A673 (cell line): ENCODE data around the gene KIAA1328. TPM values are rescaled to one million over a fixed set of nuclear protein-coding genes. Genes with fewer than 3 reads are reported as not detected.

Experiments used
- Bru-seq: library from RNA; stranded (reverse); fragments of 400-500 nt; gene quantifications from one replicate; lab custom pipeline; 2021; lab: Mats Ljungman, UMichigan
- BruChase-seq, 2 experiments: library from RNA; stranded (reverse); fragments of 400-500 nt; gene quantifications; one replicate each; lab custom pipeline; 2021; lab: Mats Ljungman, UMichigan
- BruUV-seq: library from RNA; stranded (reverse); fragments of 400-500 nt; replicated peaks from 2 replicates; lab custom pipeline; 2021; lab: Mats Ljungman, UMichigan
- CTCF ChIA-PET: fragments of 300-600 bp; sonication (Branson Sonifier 250); formaldehyde crosslinking; loops from one replicate; lab custom pipeline; 2022; ENCODE audit warnings: antibody characterized with exemption; lab: Charles Lee
- POLR2A ChIA-PET: fragments of 300-600 bp; sonication (Branson Sonifier 250); formaldehyde crosslinking; loops from one replicate; lab custom pipeline; 2022; ENCODE audit warnings: antibody characterized with exemption; ENCODE audit not compliant: low non-redundant PET; lab: Charles Lee
- DNase-seq: peaks from one replicate; pipeline ENCODE4 v3.0.0-alpha.2; 2015; ENCODE audit warnings: low spot score
- H3K27ac ChIP-seq: fragments of 200-600 bp; sonication (generic); 2 replicates; pipeline ENCODE4 v1.5.1; 2016; ENCODE audit warnings: mixed run types, low read depth, mild to moderate bottlenecking, mixed read lengths, antibody characterized with exemption, low read length; ENCODE audit not compliant: poor library complexity, severe bottlenecking
- H3K27me3 ChIP-seq: fragments of 200-600 bp; sonication (generic); replicated peaks from 2 replicates; pipeline ENCODE4 v1.6.1; 2017; ENCODE audit warnings: mixed run types, low read depth, mild to moderate bottlenecking, mixed read lengths, antibody characterized with exemption, low read length; ENCODE audit not compliant: insufficient read depth, poor library complexity
- H3K36me3 ChIP-seq: fragments of 200-600 bp; sonication (generic); 2 replicates; pipeline ENCODE4 v1.6.1; 2016; ENCODE audit warnings: mixed run types, mild to moderate bottlenecking, mixed read lengths, antibody characterized with exemption, low read length; ENCODE audit not compliant: insufficient read depth, poor library complexity, severe bottlenecking
- H3K4me1 ChIP-seq: fragments of 200-600 bp; sonication (generic); 2 replicates; pipeline ENCODE4 v1.6.1; 2017; ENCODE audit warnings: mixed run types, mild to moderate bottlenecking, mixed read lengths, antibody characterized with exemption, low read length; ENCODE audit not compliant: insufficient read depth, poor library complexity, severe bottlenecking
- H3K4me3 ChIP-seq: fragments of 200-600 bp; sonication (generic); 2 replicates; pipeline ENCODE4 v1.5.1; 2016; ENCODE audit warnings: low read depth, mixed run types, mild to moderate bottlenecking, mixed read lengths, low read length; ENCODE audit not compliant: poor library complexity, severe bottlenecking
- H3K9me3 ChIP-seq: fragments of 200-600 bp; sonication (generic); 2 replicates; pipeline ENCODE4 v1.6.1; 2016; ENCODE audit warnings: mixed run types, low read depth, mild to moderate bottlenecking, mixed read lengths, antibody characterized with exemption, low read length; ENCODE audit not compliant: poor library complexity, severe bottlenecking
- CTCF ChIP-seq: fragments of 300-800, 200-600 bp; sonication (generic); conservative IDR thresholded peaks from 2 replicates; pipeline ENCODE4 v1.5.1; 2017; ENCODE audit warnings: low read depth, mild to moderate bottlenecking, antibody characterized with exemption, low read length, moderate library complexity, mixed read lengths
- EZH2 ChIP-seq: fragments of 200-600 bp; sonication (generic); IDR thresholded peaks from 2 replicates; pipeline ENCODE4 v1.6.1; 2017; ENCODE audit warnings: borderline replicate concordance, low read depth, mild to moderate bottlenecking, mixed read lengths, antibody characterized with exemption, low read length; ENCODE audit not compliant: poor library complexity, severe bottlenecking
- intact Hi-C: fragments of 100-400 bp; cut with micrococcal nuclease; formaldehyde crosslinking; loops from one replicate; pipeline ENCODE4 v1.10.0; 2022; ENCODE audit not compliant: unreplicated experiment
- long read RNA-seq: library from polyadenylated mRNA; stranded (forward); transcript quantifications from one replicate; pipeline ENCODE4 v2.0.0, GENCODE V29; 2022
- total RNA-seq: library from RNA; stranded (reverse); gene quantifications from 2 replicates; pipeline ENCODE4 v1.2.3, GENCODE V29; 2021

The KIAA1328 gene
- total RNA-seq (6.5 and 8.3 TPM in 2 replicates), Bru-seq, nascent RNA (percentile 60 among the genes with signal in this experiment), BruChase-seq, experiment 1, labeled RNA remaining after a 2-hour chase (percentile 63 among the genes with signal in this experiment), BruChase-seq, experiment 2, labeled RNA remaining after a 6-hour chase (percentile 57 among the genes with signal in this experiment)
- long read RNA-seq, full-length matches to known transcripts, result 6 of 16 reads
- long read RNA-seq, partial matches to known transcripts, result 0 of 16 reads
- long read RNA-seq, other reads (novel, unspliced or antisense), result 10 of 16 reads

GRCh38 chr18:36828630-36829361 lies at the start of gene KIAA1328, which contains the start of gene TPGS2:
TSS of gene KIAA1328 (plus strand) at chr18:36829127. CDS start at chr18:36829139, 12 bp downstream.
TSS of gene TPGS2 (minus strand) at chr18:36829002. CDS start at chr18:36828767, 235 bp downstream.
- Histone ChIP-seq H3K4me3 (peak within 1 kb of the TSS; percentile 99), H3K27me3 (no peaks in the 10 kb centered on the region), H3K4me1 (peaks cover 12% of the 10 kb centered on the region), H3K36me3 (no peaks in the 10 kb centered on the region), H3K27ac (peak within 1 kb of the TSS; percentile 79), H3K9me3 (no peaks in the 10 kb centered on the region)
- TF ChIP-seq EZH2, result no peak
- TF ChIP-seq CTCF, result peak; percentile 54
- intact Hi-C loops, result no loop called here
- no TSS peak for BruUV-seq
- peak; percentile 91 for DNase-seq
- ChIA-PET POLR2A (interaction anchor here (0.6 kb wide), 1 partner anchor 10 kb away, joined by 4 read pairs; no protein-coding TSS in a partner anchor), CTCF (interaction anchor here (0.5 kb wide), 1 partner anchor 20 kb away, joined by 28 read pairs; no protein-coding TSS in a partner anchor)

GRCh38 chr18:36780748-36781147 lies 48.2 kb upstream of the KIAA1328 start:
- DNase-seq, result no peak
- H3K36me3 ChIP-seq, result no peaks in the 10 kb centered on the region
- H3K9me3 ChIP-seq, result no peaks in the 10 kb centered on the region
- H3K27ac ChIP-seq, result no peak overlapping the region
- H3K4me3 ChIP-seq, result no peak overlapping the region
- no TSS peak for BruUV-seq
- POLR2A ChIA-PET, result no interaction called here
- TF ChIP-seq EZH2 (no peak), CTCF (no peak)
- intact Hi-C loops, result no loop called here
- CTCF ChIA-PET, result no interaction called here
- H3K27me3 ChIP-seq, result no peaks in the 10 kb centered on the region
- no peaks in the 10 kb centered on the region for H3K4me1 ChIP-seq

GRCh38 chr18:36782710-36783109 lies 46.2 kb upstream of the KIAA1328 start:
- no peaks in the 10 kb centered on the region for H3K27me3 ChIP-seq
- TF ChIP-seq EZH2 (no peak), CTCF (no peak)
- no peaks in the 10 kb centered on the region for H3K4me1 ChIP-seq
- CTCF ChIA-PET, result no interaction called here
- H3K4me3 ChIP-seq, result no peak overlapping the region
- intact Hi-C loops, result no loop called here
- POLR2A ChIA-PET, result no interaction called here
- DNase-seq, result no peak
- H3K36me3 ChIP-seq, result no peaks in the 10 kb centered on the region
- no peak overlapping the region for H3K27ac ChIP-seq
- no TSS peak for BruUV-seq
- no peaks in the 10 kb centered on the region for H3K9me3 ChIP-seq
